ENCODE measurements around the gene REEP2. TPM values are rescaled to one million over a fixed set of nuclear protein-coding genes. Genes with fewer than 3 reads are reported as not detected.
A peak's percentile ranks its signal among the peaks of the same experiment; 100 is the strongest.

REEP2 gene
- total and polyA plus RNA-seq, 8 donors, result 0.52 to 2.5 (median 1.9) TPM

- peaks cover 0 to 41% of the 10 kb centered on the region in 2 donors for H3K36me3 ChIP-seq
- ATAC-seq, result no peak
- no peak for TF ChIP-seq CTCF (IDR thresholded peaks at IDR 0.05)
- no peak overlapping the region for H3K27ac ChIP-seq
- DNase-seq, result no peak
- intact Hi-C loops (cut with DNase I), result no loop called here
- H3K4me1 ChIP-seq, result peaks cover 6 to 14% of the 10 kb centered on the region in 2 donors
- peak overlapping the region; percentile 17 for H3K4me3 ChIP-seq
- peaks cover 0 to 29% of the 10 kb centered on the region in 2 donors for H3K27me3 ChIP-seq
- no peaks in the 10 kb centered on the region for H3K9me3 ChIP-seq
Observed at GRCh38 chr5:138438003-138438723, 694 bp upstream of the REEP2 start.

GRCh38 chr5:138439477-138440158, 761 bp downstream of the REEP2 start:
- peak overlapping the region in 1 of 2 donors; percentile 17 for H3K4me3 ChIP-seq
- intact Hi-C loops (cut with DNase I), result no loop called here
- DNase-seq (no peak), ATAC-seq (no peak)
- peaks cover 0 to 27% of the 10 kb centered on the region in 2 donors for H3K36me3 ChIP-seq
- TF ChIP-seq CTCF (IDR thresholded peaks at IDR 0.05), result no peak
- no peak overlapping the region for H3K27ac ChIP-seq
- H3K4me1 ChIP-seq, result peaks cover 6 to 14% of the 10 kb centered on the region in 2 donors
- H3K9me3 ChIP-seq, result no peaks in the 10 kb centered on the region
- H3K27me3 ChIP-seq, result peaks cover 0 to 29% of the 10 kb centered on the region in 2 donors

GRCh38 chr5:138440159-138441073, 1.6 kb downstream of the REEP2 start:
- ATAC-seq (no peak), DNase-seq (no peak)
- Histone ChIP-seq H3K27ac (no peak overlapping the region), H3K9me3 (no peaks in the 10 kb centered on the region), H3K4me1 (peaks cover 6 to 14% of the 10 kb centered on the region in 2 donors), H3K36me3 (peaks cover 0 to 19% of the 10 kb centered on the region in 2 donors), H3K27me3 (peaks cover 0 to 29% of the 10 kb centered on the region in 2 donors), H3K4me3 (no peak overlapping the region)
- intact Hi-C loops (cut with DNase I), result no loop called here
- TF ChIP-seq CTCF (IDR thresholded peaks at IDR 0.05), result no peak

- DNase-seq (no peak), ATAC-seq (no peak)
- no peak for TF ChIP-seq CTCF (IDR thresholded peaks at IDR 0.05)
- Histone ChIP-seq H3K4me3 (no peak overlapping the region), H3K36me3 (peaks cover 0 to 11% of the 10 kb centered on the region in 2 donors), H3K27ac (no peak overlapping the region), H3K27me3 (peaks cover 0 to 29% of the 10 kb centered on the region in 2 donors), H3K9me3 (no peaks in the 10 kb centered on the region), H3K4me1 (peaks cover 6 to 14% of the 10 kb centered on the region in 2 donors)
- intact Hi-C loops (cut with DNase I), result no loop called here
Observed at GRCh38 chr5:138441221-138441620, 2.4 kb downstream of the REEP2 start.
